Measurements from ENCODE around the gene YY1.

YY1 gene

DNA sequence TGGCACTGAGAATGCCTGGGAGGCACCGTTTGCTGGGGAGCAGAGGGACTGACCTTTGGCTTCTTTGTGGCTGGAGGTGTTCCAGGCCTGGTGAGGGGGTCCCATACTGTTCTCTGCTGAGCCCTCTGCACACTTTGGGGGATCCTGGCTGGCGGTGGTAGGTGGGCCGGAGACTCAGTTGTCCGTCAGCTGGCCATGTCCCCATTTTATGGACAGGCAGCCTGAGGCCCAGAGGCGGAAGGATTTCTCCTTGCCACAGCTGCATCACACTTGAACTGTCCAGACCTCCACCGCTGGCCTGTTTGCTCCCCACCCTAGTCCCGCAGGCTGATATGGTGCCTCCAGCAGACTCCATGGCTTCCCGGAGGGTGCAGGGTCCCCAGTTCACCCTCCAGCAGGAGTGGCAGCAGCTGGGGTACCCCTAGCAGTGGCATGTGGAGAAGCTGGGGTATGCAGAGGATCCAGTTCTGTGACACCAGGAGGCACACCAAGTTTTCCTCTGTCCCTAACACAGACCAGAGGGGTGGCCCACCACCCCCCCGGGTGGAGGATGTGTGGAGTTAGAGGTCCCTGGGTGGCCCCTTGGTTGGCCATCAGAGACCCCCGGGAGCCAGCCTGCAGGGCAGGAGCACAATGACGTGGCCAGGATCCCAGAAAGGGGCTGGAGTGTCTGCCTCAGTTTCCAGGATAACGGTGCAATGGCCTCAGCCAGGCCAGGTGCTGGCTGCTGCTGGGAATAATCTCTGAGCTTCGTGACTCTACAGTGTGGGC, 52.5 kb downstream of the YY1 start (continued):
- TF ChIP-seq, protein P1, sequence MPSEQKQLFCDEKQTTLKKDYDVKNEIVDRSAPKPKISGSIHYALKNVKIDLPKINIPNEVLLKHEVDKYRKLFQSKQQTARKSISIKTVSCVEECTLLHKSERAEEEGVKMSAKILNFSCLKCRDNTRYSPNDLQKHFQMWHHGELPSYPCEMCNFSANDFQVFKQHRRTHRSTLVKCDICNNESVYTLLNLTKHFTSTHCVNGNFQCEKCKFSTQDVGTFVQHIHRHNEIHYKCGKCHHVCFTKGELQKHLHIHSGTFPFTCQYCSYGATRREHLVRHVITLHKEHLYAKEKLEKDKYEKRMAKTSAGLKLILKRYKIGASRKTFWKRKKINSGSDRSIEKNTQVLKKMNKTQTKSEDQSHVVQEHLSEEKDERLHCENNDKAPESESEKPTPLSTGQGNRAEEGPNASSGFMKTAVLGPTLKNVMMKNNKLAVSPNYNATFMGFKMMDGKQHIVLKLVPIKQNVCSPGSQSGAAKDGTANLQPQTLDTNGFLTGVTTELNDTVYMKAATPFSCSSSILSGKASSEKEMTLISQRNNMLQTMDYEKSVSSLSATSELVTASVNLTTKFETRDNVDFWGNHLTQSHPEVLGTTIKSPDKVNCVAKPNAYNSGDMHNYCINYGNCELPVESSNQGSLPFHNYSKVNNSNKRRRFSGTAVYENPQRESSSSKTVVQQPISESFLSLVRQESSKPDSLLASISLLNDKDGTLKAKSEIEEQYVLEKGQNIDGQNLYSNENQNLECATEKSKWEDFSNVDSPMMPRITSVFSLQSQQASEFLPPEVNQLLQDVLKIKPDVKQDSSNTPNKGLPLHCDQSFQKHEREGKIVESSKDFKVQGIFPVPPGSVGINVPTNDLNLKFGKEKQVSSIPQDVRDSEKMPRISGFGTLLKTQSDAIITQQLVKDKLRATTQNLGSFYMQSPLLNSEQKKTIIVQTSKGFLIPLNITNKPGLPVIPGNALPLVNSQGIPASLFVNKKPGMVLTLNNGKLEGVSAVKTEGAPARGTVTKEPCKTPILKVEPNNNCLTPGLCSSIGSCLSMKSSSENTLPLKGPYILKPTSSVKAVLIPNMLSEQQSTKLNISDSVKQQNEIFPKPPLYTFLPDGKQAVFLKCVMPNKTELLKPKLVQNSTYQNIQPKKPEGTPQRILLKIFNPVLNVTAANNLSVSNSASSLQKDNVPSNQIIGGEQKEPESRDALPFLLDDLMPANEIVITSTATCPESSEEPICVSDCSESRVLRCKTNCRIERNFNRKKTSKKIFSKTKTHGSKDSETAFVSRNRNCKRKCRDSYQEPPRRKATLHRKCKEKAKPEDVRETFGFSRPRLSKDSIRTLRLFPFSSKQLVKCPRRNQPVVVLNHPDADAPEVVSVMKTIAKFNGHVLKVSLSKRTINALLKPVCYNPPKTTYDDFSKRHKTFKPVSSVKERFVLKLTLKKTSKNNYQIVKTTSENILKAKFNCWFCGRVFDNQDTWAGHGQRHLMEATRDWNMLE (tag by site-specific recombination; conservative IDR thresholded peaks at IDR 0.05; ENCODE audit: low read depth) = no peak
- no peak for TF ChIP-seq KLF16 (tag by site-specific recombination; IDR thresholded peaks at IDR 0.05)
- TF ChIP-seq ZNF707 (tag by site-specific recombination; IDR thresholded peaks at IDR 0.05) = no peak
- no peak for TF ChIP-seq ZNF202 (tag by site-specific recombination; IDR thresholded peaks at IDR 0.05; ENCODE audit: borderline replicate concordance)

DNA sequence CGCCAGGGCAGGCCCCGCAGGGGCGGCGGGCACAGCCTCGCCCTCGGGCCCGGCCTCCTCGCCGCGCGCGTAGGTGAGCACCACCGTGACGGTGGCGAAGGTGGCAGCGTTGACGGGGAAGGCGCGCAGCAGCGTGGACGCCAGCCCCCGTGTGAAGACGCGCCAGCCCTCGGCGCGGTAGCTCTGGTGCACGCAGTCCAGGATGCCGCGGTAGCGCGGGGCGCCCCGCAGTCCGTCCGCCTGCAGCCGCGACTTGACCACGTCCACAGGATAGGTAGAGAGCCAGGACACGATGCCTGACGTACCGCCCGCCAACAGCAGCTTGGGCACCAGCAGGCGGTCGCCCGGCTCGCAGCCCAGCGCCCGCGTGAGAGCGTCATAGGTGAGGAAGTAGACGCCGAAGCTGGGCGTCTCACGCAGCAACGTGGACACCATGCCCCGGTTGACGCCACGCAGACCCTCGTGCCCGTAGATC, 53.4 kb downstream of the YY1 start:
- no peaks in the 10 kb centered on the region for H3K9me3 ChIP-seq (ENCODE audit: control insufficient read depth, insufficient read depth, low read depth, low read length)
- no peak overlapping the region for H3K4me3 ChIP-seq (ENCODE audit: low read depth, low read length)
- TF ChIP-seq, protein P2, sequence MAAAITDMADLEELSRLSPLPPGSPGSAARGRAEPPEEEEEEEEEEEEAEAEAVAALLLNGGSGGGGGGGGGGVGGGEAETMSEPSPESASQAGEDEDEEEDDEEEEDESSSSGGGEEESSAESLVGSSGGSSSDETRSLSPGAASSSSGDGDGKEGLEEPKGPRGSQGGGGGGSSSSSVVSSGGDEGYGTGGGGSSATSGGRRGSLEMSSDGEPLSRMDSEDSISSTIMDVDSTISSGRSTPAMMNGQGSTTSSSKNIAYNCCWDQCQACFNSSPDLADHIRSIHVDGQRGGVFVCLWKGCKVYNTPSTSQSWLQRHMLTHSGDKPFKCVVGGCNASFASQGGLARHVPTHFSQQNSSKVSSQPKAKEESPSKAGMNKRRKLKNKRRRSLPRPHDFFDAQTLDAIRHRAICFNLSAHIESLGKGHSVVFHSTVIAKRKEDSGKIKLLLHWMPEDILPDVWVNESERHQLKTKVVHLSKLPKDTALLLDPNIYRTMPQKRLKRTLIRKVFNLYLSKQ (tag by site-specific recombination; IDR thresholded peaks at IDR 0.05; ENCODE audit: borderline replicate concordance) = no peak
- TF ChIP-seq ZNF48 (tag by site-specific recombination; IDR thresholded peaks at IDR 0.05) (no peak), ZBTB8A (tag by site-specific recombination; IDR thresholded peaks at IDR 0.05) (no peak), ZNF843 (tag by site-specific recombination; IDR thresholded peaks at IDR 0.05) (no peak), HOXA7 (CRISPR knock-in tag; IDR thresholded peaks at IDR 0.05; ENCODE audit: borderline replicate concordance) (no peak), ZNF830 (tag by site-specific recombination; IDR thresholded peaks at IDR 0.05; ENCODE audit: low read depth) (no peak), BCL11A (tag by site-specific recombination; IDR thresholded peaks at IDR 0.05; ENCODE audit: low read depth) (no peak), ZNF2 (tag by site-specific recombination; IDR thresholded peaks at IDR 0.05) (no peak), ZNF23 (tag by site-specific recombination; IDR thresholded peaks at IDR 0.05; ENCODE audit: borderline replicate concordance) (no peak), MYNN (tag by site-specific recombination; IDR thresholded peaks at IDR 0.05; ENCODE audit: borderline replicate concordance) (no peak), TRIM28 (IDR thresholded peaks at IDR 0.05; ENCODE audit: borderline replicate concordance, low read length) (no peak), ZSCAN30 (tag by site-specific recombination; IDR thresholded peaks at IDR 0.05) (no peak), ZNF629 (tag by site-specific recombination; IDR thresholded peaks at IDR 0.05) (no peak), ZNF133 (tag by site-specific recombination; IDR thresholded peaks at IDR 0.05) (no peak)
- TF ChIP-seq, protein P3, sequence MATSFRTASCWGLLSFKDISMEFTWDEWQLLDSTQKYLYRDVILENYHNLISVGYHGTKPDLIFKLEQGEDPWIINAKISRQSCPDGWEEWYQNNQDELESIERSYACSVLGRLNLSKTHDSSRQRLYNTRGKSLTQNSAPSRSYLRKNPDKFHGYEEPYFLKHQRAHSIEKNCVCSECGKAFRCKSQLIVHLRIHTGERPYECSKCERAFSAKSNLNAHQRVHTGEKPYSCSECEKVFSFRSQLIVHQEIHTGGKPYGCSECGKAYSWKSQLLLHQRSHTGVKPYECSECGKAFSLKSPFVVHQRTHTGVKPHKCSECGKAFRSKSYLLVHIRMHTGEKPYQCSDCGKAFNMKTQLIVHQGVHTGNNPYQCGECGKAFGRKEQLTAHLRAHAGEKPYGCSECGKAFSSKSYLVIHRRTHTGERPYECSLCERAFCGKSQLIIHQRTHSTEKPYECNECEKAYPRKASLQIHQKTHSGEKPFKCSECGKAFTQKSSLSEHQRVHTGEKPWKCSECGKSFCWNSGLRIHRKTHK (tag by site-specific recombination; IDR thresholded peaks at IDR 0.05) = no peak
- CTCF ChIA-PET = no interaction called here
- POLR2A ChIA-PET = no interaction called here
- H3K36me3 ChIP-seq (ENCODE audit: control insufficient read depth in 2 of 2, insufficient read depth in 1 of 2, low read length in 2 of 2) = peaks cover 0 to 24% of the 10 kb centered on the region in 2 experiments; a peak in 2 of 3 replicates
- no peak overlapping the region for H3K27ac ChIP-seq (ENCODE audit: extremely low read depth, low read depth, low read length)
- no peaks in the 10 kb centered on the region for H3K4me1 ChIP-seq (ENCODE audit: control insufficient read depth, insufficient read depth, low read length)

Measured in HEK293 (cell line).